HT1080 (cell line): ENCODE measurements around the gene GSPT2. TPM values are rescaled to one million over a fixed set of nuclear protein-coding genes. Genes with fewer than 3 reads are reported as not detected.
"Not testable (repeated sequence)": the region's sequence is repeated elsewhere in the genome, so short reads cannot be mapped to it uniquely, and the experiment has no call there.

Source experiments
- DNase-seq: peaks from one replicate; pipeline ENCODE4 v3.0.0-alpha.2; 2015; ENCODE audit warnings: low read depth
- polyA plus RNA-seq, 2 experiments: library from polyadenylated mRNA; depleted of rRNA; stranded (reverse); fragments of >200 nt; gene quantifications; 2 replicates each; pipeline ENCODE4 v1.2.3, GENCODE V29; 2015
- total RNA-seq: library from RNA; depleted of rRNA; stranded (reverse); fragments of >200 nt; shearing (Covaris generic); gene quantifications from 2 replicates; pipeline ENCODE4 v1.2.3, GENCODE V29; 2014; rRNA removed

GSPT2 gene
- total RNA-seq, result 7.4 and 7.5 TPM in 2 replicates
- 7.2 and 8.4 TPM in 2 replicates for polyA plus RNA-seq (2015; cell fraction: cytosol; rRNA removed)
- 15.6 and 20.7 TPM in 2 replicates for polyA plus RNA-seq (2015; cell fraction: nucleus; rRNA removed)

DNA sequence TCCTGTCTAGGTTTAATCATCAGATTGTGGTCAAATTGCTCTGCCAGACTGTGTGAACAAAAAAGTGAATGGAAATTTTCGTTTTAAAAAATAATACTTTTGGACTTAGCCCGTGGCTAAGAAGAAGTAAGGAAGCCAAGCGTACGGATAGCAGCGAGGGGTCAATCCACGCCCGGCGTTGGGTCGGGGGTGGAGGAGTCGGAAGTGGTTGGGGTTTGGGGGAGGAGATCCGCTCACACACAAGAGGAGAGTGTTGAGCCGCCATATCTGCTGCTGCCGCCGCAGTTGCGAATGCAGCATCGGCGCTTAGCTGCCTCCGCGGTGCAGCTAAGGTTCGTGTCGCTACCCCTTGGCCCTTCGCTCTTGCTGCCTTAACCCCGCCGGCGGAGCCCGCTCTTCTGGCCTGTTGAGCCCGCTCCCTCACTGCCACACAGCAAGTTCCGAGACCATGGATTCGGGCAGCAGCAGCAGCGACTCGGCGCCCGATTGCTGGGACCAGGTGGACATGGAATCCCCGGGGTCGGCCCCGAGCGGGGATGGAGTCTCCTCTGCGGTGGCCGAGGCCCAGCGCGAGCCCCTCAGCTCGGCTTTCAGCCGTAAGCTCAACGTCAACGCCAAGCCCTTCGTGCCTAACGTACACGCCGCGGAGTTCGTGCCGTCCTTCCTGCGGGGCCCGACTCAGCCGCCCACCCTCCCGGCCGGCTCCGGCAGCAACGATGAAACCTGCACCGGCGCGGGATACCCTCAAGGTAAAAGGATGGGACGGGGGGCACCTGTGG, at the start of gene GSPT2:
GSPT2 (plus strand) TSS at position 264 of the 779 bp plus-strand sequence; CDS start at position 449, 185 bp downstream.
- DNase-seq, result peak; percentile 60

DNA sequence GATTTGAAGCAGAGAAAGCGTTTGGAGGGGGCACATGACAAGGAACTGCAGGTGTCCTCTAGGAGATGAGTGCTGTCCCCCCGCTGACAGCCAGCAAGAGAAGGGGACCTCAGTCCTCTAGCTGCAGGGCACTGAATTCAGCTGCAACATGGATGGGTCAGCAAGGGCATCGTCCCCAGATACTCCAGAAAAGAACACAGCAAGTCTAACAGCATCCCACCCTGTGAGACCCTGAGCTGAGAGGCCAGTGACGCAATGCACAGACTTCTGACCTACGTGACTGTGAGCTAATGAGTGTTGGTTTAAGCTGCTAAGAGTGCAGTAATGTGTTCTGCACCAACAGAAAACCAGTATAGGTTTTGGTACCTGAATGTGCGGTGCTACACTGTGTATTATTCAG, 49.0 kb upstream of the GSPT2 start:
- no peak for DNase-seq

- no peak for DNase-seq
Observed at GRCh38 chrX:51697397-51697796, 45.8 kb upstream of the GSPT2 start.

- not testable (repeated sequence) for DNase-seq
Observed at GRCh38 chrX:51710277-51711164, 32.7 kb upstream of the GSPT2 start, which contains the start of gene CENPVL1. Gene CENPVL1, plus strand, starts transcription at chrX:51710512. Its CDS starts 0 bp downstream, at chrX:51710512.

- not testable (repeated sequence) for DNase-seq
Observed at GRCh38 chrX:51712943-51713647, 30.1 kb upstream of the GSPT2 start.

DNA sequence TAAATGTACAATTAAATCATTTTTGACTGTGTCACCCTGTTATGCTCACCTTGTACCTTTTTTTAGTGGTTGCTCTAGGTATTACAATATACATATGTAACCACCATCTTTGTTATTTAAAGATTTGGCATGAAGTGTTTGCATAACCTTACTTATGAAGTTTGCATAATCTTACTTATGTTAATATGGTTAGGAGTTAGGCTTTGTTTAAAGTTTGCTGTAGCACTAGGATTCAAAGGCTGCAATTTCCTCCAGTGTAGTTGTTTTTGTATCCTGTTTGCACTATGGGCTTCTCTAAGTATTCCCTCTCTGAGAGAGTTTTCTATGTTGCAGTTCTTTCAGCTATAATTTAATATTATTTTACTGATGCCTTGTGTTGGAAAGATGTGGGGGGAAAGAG, 15.0 kb upstream of the GSPT2 start:
- DNase-seq, result no peak

- no peak for DNase-seq
Observed at GRCh38 chrX:51737091-51737490, 6.2 kb upstream of the GSPT2 start.

DNA sequence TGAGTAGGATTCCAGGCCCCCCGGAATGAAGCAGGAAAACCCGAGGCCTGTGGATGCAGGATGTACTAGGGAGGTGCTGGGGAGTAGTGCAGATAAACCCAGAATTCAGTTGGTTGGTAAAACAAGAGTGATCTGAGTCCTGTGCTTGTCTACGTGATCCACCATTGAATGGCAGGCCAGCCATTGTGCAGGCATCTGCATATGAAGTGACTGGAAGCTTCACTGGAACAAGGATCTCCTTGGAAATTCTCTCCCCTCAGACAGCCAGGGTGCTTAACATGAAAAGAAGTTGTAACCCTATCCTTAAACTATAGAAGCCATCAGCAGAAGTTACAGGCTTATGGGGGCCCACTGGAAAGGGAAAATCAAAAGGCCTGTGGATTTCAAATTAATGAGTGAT, 656 bp upstream of the GSPT2 start:
- no peak for DNase-seq

DNA sequence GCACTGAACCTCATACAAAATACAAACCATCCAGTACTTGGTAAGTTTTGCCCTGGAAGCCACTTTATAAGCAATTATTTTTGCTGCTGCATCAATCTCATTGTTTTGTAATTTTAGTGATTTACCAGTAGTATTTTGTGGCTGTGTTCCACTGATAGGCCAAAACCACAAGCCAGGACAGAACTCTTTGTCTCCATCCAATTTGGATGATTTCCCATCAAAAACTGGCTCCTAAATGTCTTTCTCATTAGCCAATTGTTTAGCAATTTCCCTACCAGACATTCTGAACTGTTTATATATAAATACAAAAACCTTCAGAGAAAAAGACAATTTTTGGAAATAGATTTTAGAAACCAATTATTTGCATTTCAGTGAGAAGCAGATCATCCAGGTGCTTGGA, 4.4 kb downstream of the GSPT2 start:
- DNase-seq, result no peak

DNA sequence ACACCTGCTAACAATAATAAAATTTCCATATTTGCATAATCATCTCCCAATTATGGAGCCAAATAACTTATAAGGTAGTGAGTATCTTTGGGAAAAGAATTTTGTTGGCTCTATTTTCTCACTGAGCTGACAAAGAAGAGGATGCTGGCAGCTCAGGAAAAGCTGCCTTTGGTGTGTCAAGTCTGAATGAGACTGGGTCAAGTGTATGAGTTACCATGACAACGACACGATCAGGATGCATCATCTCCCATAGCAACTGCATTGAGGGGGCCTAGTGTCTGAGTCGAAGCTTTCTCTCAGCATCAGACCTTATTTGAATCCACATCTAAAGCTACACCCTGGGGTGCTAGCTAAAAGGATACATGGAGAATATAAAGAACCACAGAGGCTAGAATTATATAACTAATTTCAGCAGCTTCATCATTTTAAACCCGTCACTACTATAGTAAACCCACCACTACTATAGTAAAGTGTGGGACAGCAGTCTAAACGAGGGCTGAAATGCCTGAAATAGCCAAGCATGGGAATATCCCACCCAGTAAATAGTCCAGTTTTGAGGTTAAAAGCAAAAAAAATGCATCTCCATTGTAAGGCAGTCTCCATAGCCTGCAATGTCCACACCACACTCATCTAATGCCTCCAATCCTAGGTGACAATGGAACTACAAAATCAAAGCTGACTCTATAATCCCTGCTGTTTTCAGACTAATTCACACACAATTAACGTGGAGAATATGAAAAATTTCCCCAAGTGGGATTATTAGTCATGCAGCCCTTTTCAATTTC, 16.0 kb downstream of the GSPT2 start:
- no peak for DNase-seq

DNA sequence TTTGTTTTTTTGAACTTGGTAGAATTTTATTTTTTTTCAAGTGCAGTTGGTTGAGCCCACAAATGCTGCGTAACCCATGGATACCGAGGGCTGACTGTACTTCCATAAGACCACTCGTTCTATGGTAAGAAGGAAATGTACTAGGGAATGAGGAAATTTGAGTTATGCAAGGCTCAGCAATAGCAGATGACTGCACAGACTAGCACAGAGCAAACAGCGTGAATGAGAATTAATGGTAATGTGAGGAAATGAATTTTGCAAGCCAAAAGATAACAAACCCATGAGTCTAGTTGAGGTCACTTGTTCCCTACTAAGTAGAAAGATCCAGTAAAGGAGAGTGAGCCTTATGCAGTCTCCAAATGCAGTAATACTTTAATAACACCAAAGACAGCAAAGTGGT, 17.4 kb downstream of the GSPT2 start:
- DNase-seq, result no peak

GRCh38 chrX:51766546-51766945, 23.3 kb downstream of the GSPT2 start:
- no peak for DNase-seq

GRCh38 chrX:51776851-51777250, 33.6 kb downstream of the GSPT2 start:
- no peak for DNase-seq

DNA sequence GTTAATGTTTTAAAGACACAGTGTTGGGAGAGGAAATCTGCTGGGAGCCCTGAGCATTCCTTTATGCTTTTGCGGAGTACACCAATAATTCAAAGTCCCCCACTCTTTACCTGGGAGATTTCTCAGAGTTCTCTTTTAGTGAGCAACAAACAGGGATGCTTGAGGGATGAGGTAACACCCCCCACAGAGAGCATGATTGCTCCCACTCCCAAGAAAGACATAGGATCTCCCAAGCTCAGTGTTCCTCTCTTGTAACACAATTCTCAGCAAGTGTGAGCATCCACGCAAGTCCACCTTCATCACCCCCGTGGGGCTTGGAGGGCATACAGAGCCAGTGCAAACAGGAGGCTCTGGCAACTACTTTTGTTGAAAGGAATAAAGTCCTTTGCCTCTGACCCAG, 36.1 kb downstream of the GSPT2 start:
- DNase-seq, result no peak

GRCh38 chrX:51795136-51795535, 51.9 kb downstream of the GSPT2 start:
- no peak for DNase-seq

Other genes starting within 250 kb of the GSPT2 start
- gene NUDT11, start 246.8 kb upstream of the GSPT2 start, total RNA-seq, result 6.4 and 6.8 TPM in 2 replicates
- not detected in 2 replicates for gene CENPVL3, start 124.5 kb upstream of the GSPT2 start, total RNA-seq
- gene CENPVL2, start 60.6 kb upstream of the GSPT2 start, total RNA-seq, result not detected in 2 replicates
- gene CENPVL1, start 32.9 kb upstream of the GSPT2 start, total RNA-seq, result not detected in 2 replicates
- gene MAGED1, start 150.2 kb downstream of the GSPT2 start, total RNA-seq, result 39.3 and 57.4 TPM in 2 replicates